ENCODE data around the gene NCAN.

The NCAN gene

DNA sequence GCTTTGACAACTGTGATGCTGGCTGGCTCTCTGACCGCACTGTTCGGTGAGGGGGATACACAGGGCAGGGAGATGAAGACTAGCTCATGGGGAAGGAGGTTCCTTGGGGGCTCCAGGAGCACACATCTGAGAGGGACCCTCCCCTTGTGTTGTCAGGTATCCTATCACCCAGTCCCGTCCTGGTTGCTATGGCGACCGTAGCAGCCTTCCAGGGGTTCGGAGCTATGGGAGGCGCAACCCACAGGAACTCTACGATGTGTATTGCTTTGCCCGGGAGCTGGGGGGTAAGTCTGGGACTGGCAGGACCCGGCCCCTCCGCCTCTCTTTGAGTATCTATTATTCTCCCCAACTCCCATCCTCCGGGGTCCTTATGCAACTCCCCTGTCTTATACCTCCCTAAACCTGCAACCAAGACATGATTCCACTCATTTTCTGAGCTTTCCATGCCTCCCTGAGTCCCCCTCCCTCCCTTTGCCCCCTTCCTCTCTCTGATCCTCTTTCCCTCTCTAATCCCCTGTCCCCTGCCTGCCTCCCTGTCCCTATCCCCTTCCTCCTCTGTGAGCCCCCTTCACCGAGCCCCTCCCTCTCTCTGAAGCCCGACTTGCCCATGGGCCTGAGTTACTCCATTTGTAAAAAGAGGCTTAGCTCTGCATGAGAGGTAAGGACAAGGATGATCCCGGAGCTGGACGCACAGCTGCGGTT lies 12.5 kb downstream of the NCAN start:
- DNase-seq (ENCODE audit: low read depth) = no peak
- TF ChIP-seq, protein P1, sequence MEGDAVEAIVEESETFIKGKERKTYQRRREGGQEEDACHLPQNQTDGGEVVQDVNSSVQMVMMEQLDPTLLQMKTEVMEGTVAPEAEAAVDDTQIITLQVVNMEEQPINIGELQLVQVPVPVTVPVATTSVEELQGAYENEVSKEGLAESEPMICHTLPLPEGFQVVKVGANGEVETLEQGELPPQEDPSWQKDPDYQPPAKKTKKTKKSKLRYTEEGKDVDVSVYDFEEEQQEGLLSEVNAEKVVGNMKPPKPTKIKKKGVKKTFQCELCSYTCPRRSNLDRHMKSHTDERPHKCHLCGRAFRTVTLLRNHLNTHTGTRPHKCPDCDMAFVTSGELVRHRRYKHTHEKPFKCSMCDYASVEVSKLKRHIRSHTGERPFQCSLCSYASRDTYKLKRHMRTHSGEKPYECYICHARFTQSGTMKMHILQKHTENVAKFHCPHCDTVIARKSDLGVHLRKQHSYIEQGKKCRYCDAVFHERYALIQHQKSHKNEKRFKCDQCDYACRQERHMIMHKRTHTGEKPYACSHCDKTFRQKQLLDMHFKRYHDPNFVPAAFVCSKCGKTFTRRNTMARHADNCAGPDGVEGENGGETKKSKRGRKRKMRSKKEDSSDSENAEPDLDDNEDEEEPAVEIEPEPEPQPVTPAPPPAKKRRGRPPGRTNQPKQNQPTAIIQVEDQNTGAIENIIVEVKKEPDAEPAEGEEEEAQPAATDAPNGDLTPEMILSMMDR (IDR thresholded peaks at IDR 0.05; ENCODE audit: control insufficient read depth, insufficient read depth, low read depth, low read length, missing control alignments) = no peak
- H3K4me3 ChIP-seq (ENCODE audit: control insufficient read depth, low read depth, low read length) = no peak overlapping the region

DNA sequence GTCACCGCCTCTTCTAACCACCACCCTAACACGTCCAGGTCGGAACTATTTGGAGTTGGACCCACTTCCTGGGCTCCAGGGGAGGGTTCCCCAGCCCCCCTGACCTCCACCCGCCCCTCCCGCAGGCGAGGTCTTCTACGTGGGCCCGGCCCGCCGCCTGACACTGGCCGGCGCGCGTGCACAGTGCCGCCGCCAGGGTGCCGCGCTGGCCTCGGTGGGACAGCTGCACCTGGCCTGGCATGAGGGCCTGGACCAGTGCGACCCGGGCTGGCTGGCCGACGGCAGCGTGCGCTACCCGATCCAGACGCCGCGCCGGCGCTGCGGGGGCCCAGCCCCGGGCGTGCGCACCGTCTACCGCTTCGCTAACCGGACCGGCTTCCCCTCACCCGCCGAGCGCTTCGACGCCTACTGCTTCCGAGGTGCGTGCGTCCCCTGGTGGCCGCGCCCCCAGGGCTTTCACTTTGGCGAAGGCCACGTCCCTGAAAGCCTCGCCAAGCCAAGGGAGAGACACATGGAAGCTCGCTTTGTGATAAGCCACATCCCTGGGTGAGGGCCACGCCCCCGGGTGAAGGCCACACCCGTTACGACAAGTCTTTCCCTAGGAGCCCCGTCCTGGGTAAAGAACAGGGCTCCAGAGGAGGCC lies 13.2 kb downstream of the NCAN start:
- DNase-seq (ENCODE audit: low read depth) = peak; percentile 1
- TF ChIP-seq, protein P1 (IDR thresholded peaks at IDR 0.05; ENCODE audit: control insufficient read depth, insufficient read depth, low read depth, low read length, missing control alignments) = peak; percentile 53
- H3K4me3 ChIP-seq (ENCODE audit: control insufficient read depth, low read depth, low read length) = no peak overlapping the region; the same call in 1 of the 2 replicates

DNA sequence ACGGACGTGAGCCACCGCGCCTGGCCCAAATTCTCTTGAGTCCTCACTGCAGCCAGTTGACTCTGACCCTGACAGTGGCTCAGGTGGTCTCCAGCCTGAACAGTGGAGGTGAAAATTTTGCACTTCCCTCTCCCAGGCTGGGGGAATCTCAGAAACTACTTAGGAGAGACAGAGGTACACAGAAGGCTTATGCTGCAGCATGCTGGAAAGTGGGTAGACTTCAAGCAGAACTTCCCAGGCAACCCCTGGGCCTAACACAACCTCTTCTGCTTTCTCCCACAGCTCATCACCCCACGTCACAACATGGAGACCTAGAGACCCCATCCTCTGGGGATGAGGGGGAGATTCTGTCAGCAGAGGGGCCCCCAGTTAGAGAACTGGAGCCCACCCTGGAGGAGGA lies 14.4 kb downstream of the NCAN start:
- TF ChIP-seq, protein P1 (IDR thresholded peaks at IDR 0.05; ENCODE audit: control insufficient read depth, insufficient read depth, low read depth, low read length, missing control alignments) = no peak
- no peak overlapping the region for H3K4me3 ChIP-seq (ENCODE audit: control insufficient read depth, low read depth, low read length)
- no peak for DNase-seq (ENCODE audit: low read depth)

DNA sequence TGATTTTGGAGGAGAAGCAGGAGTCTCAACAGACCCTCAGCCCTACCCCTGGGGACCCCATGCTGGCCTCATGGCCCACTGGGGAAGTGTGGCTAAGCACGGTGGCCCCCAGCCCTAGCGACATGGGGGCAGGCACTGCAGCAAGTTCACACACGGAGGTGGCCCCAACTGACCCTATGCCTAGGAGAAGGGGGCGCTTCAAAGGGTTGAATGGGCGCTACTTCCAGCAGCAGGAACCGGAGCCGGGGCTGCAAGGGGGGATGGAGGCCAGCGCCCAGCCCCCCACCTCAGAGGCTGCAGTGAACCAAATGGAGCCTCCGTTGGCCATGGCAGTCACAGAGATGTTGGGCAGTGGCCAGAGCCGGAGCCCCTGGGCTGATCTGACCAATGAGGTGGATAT lies 14.9 kb downstream of the NCAN start:
- no peak overlapping the region for H3K4me3 ChIP-seq (ENCODE audit: control insufficient read depth, low read depth, low read length)
- TF ChIP-seq, protein P1 (IDR thresholded peaks at IDR 0.05; ENCODE audit: control insufficient read depth, insufficient read depth, low read depth, low read length, missing control alignments) = no peak
- no peak for DNase-seq (ENCODE audit: low read depth)

DNA sequence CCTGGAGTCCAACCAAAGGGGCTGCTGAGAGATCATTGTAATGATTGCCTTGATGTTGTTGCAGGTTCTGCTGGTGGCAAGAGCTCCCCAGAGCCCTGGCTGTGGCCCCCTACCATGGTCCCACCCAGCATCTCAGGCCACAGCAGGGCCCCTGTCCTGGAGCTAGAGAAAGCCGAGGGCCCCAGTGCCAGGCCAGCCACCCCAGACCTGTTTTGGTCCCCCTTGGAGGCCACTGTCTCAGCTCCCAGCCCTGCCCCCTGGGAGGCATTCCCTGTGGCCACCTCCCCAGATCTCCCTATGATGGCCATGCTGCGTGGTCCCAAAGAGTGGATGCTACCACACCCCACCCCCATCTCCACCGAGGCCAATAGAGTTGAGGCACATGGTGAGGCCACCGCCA lies 15.5 kb downstream of the NCAN start:
- H3K4me3 ChIP-seq (ENCODE audit: control insufficient read depth, low read depth, low read length) = no peak overlapping the region
- DNase-seq (ENCODE audit: low read depth) = no peak
- TF ChIP-seq, protein P1 (IDR thresholded peaks at IDR 0.05; ENCODE audit: control insufficient read depth, insufficient read depth, low read depth, low read length, missing control alignments) = no peak

DNA sequence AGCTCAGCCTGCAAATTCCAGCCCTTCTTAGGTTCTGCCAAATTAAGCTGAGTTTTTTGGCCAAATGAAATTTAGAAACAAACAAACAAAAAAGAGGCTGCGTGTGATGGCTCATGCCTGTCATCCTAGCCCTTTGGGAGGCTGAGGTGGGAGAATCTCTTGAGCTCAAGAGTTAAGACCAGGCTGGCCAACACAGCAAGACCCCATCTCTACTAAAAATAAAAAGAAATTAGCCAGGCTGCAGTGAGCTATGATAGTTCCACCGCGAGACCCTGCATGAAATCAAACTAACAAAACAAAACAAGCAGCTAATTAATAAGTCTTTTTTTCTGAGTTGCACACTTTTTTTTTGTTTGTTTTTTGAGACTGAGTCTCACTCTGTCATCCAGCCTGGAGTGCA lies 17.9 kb downstream of the NCAN start:
- H3K4me3 ChIP-seq (ENCODE audit: control insufficient read depth, low read depth, low read length) = no peak overlapping the region
- no peak for DNase-seq (ENCODE audit: low read depth)
- TF ChIP-seq, protein P1 (IDR thresholded peaks at IDR 0.05; ENCODE audit: control insufficient read depth, insufficient read depth, low read depth, low read length, missing control alignments) = no peak
